ENCODE measurements around the gene CRYBB2.

DNA sequence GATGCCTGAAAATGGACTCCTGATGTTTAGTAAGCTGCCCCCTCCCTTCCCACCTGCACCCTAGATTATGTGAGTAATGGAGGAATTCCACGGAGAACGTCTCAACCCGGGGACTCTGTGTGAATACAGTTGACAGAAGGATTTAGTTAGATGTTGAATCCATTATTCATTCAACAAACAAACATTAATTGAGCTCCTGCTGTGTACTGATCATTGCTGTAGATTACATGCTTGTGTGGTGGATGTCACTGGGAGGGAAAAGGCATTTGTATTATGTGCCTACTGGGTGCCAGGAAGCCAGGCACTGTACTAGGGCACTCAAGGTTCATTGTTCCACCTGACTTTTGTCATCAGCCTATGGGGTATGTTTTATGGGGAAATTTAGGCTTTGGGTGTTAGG is 42.6 kb upstream of the CRYBB2 start:
- TF ChIP-seq, protein P1, sequence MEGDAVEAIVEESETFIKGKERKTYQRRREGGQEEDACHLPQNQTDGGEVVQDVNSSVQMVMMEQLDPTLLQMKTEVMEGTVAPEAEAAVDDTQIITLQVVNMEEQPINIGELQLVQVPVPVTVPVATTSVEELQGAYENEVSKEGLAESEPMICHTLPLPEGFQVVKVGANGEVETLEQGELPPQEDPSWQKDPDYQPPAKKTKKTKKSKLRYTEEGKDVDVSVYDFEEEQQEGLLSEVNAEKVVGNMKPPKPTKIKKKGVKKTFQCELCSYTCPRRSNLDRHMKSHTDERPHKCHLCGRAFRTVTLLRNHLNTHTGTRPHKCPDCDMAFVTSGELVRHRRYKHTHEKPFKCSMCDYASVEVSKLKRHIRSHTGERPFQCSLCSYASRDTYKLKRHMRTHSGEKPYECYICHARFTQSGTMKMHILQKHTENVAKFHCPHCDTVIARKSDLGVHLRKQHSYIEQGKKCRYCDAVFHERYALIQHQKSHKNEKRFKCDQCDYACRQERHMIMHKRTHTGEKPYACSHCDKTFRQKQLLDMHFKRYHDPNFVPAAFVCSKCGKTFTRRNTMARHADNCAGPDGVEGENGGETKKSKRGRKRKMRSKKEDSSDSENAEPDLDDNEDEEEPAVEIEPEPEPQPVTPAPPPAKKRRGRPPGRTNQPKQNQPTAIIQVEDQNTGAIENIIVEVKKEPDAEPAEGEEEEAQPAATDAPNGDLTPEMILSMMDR (IDR thresholded peaks at IDR 0.05), result no peak
- no peak for TF ChIP-seq EZH2 (IDR thresholded peaks at IDR 0.05; ENCODE audit: borderline replicate concordance, insufficient read depth, low read depth, low read length, poor library complexity, severe bottlenecking)
